A549 (cell line): Measurements from ENCODE around the gene HLA-DPA1. TPM values are rescaled to one million over a fixed set of nuclear protein-coding genes. Genes with fewer than 3 reads are reported as not detected.

Experiments used
- ATAC-seq, 2 experiments: fragments of 200-7000 bp in 1 of 2; fragments of >200 bp in 1 of 2; cut with Nextera tagmentation in 1 of 2; cut with Tn5 transposase in 1 of 2; 3 replicates each; pipeline versions ENCODE4 v1.8.0 to v1.9.1; 2018 to 2020; ENCODE audit warnings: mild to moderate bottlenecking in 1 of 2, moderate library complexity in 1 of 2
- CTCF ChIA-PET: fragments of 300-600 bp; sonication (Branson Sonifier 250); formaldehyde crosslinking; extraction: SDS; loops from one replicate; lab custom pipeline; 2021; ENCODE audit warnings: antibody characterized with exemption, inconsistent platforms; lab: Yijun Ruan, JAX
- POLR2A ChIA-PET: fragments of 350-600 bp; formaldehyde crosslinking; extraction: SDS; loops from one replicate; lab custom pipeline; 2021; ENCODE audit warnings: antibody characterized with exemption, inconsistent platforms; lab: Yijun Ruan, JAX
- DNase-seq, 2 experiments: peaks; one replicate each; pipeline versions ENCODE4 v3.0.0 to v3.0.0-alpha.2; 2011 to 2016; ENCODE audit warnings: low read depth in 1 of 2, low spot score in 1 of 2
- FAIRE-seq: peaks from 2 replicates; lab custom pipeline; 2011; peaks lifted over from hg19 to GRCh38; lab: Jason Lieb, UNC
- H3K27ac ChIP-seq, 2 experiments: fragments of >200 bp; sonication (Bioruptor Twin); formaldehyde crosslinking; 3 replicates each; pipeline ENCODE4 v1.5.1; 2016 to 2017
- H3K4me1 ChIP-seq: fragments of >200 bp; sonication (Bioruptor Twin); formaldehyde crosslinking; 3 replicates; pipeline ENCODE4 v1.6.1; 2016
- H3K4me2 ChIP-seq: fragments of >200 bp; sonication (Bioruptor Twin); formaldehyde crosslinking; 3 replicates; pipeline ENCODE4 v1.6.1; 2016
- H3K4me3 ChIP-seq: fragments of >200 bp; sonication (Bioruptor Twin); formaldehyde crosslinking; 3 replicates; pipeline ENCODE4 v1.5.1; 2016
- H3K9me3 ChIP-seq: fragments of >200 bp; sonication (Bioruptor Twin); formaldehyde crosslinking; 3 replicates; pipeline ENCODE4 v1.6.1; 2016
- CBX2 ChIP-seq: fragments of 200-600 bp; sonication (generic); IDR thresholded peaks from 2 replicates; pipeline ENCODE4 v1.6.1; 2016; ENCODE audit warnings: low read depth, mild to moderate bottlenecking, borderline replicate concordance
- CEBPB ChIP-seq, 2 experiments: fragments of >200 bp in 1 of 2; sonication (Bioruptor Twin) in 1 of 2; formaldehyde crosslinking in 1 of 2; IDR thresholded peaks; 2 replicates each; pipeline ENCODE4 v1.6.1; 2012 to 2016
- EHF ChIP-seq: fragments of 250-450 bp; sonication (Bioruptor Pico); IDR thresholded peaks from 2 replicates; pipeline ENCODE4 v1.5.0; 2020; ENCODE audit warnings: mild to moderate bottlenecking
- EP300 ChIP-seq, 2 experiments: fragments of >200 bp; sonication (Bioruptor Twin); formaldehyde crosslinking; IDR thresholded peaks; 2 replicates in 1 of 2; 3 replicates in 1 of 2; pipeline ENCODE4 v1.6.1; 2016 to 2017
- ESRRA ChIP-seq: fragments of 150-350 bp; IDR thresholded peaks from 2 replicates; pipeline ENCODE4 v1.6.1; 2014; ENCODE audit warnings: mild to moderate bottlenecking, low read length, borderline replicate concordance
- FOSB ChIP-seq: fragments of 250-450 bp; sonication (Bioruptor Pico); IDR thresholded peaks from 2 replicates; pipeline ENCODE4 v1.5.0; 2020; ENCODE audit warnings: mild to moderate bottlenecking, moderate library complexity
- HEYL ChIP-seq: fragments of 250-450 bp; sonication (Bioruptor Pico); IDR thresholded peaks from 2 replicates; pipeline ENCODE4 v1.8.0; 2021; ENCODE audit warnings: mild to moderate bottlenecking, moderate library complexity
- HOXA7 ChIP-seq: fragments of 250-450 bp; sonication (Bioruptor Pico); IDR thresholded peaks from 2 replicates; pipeline ENCODE4 v1.5.0; 2020; ENCODE audit warnings: mild to moderate bottlenecking, moderate library complexity
- JUN ChIP-seq, 2 experiments: fragments of >200 bp; sonication (Bioruptor Twin); formaldehyde crosslinking; IDR thresholded peaks; 2 replicates in 1 of 2; 3 replicates in 1 of 2; pipeline ENCODE4 v1.6.1; 2016 to 2017
- JUNB ChIP-seq: fragments of >200 bp; sonication (Bioruptor Twin); formaldehyde crosslinking; IDR thresholded peaks from 2 replicates; pipeline ENCODE4 v1.6.1; 2016
- KDM1A ChIP-seq: fragments of 200-600 bp; sonication (generic); IDR thresholded peaks from 2 replicates; pipeline ENCODE4 v1.6.1; 2016; ENCODE audit warnings: low read depth, mild to moderate bottlenecking
- MAFK ChIP-seq: fragments of 450-650 bp; IDR thresholded peaks from 2 replicates; pipeline ENCODE4 v1.6.1; 2014; ENCODE audit not compliant: partially characterized antibody
- MAZ ChIP-seq: fragments of 150-350 bp; IDR thresholded peaks from 2 replicates; pipeline ENCODE4 v1.6.1; 2014; ENCODE audit warnings: antibody characterized with exemption, low read depth, low read length, borderline replicate concordance
- MYC ChIP-seq: IDR thresholded peaks from 2 replicates; pipeline ENCODE4 v1.6.1; 2012; ENCODE audit warnings: mild to moderate bottlenecking, inconsistent platforms, low read length, improper control_type of control experiment, borderline replicate concordance
- NPAS2 ChIP-seq: fragments of 250-450 bp; sonication (Bioruptor Pico); IDR thresholded peaks from 2 replicates; pipeline ENCODE4 v1.8.0; 2022; ENCODE audit warnings: mild to moderate bottlenecking, moderate library complexity, borderline replicate concordance
- PHF8 ChIP-seq: fragments of 200-600 bp; sonication (generic); IDR thresholded peaks from 2 replicates; pipeline ENCODE4 v1.6.1; 2016; ENCODE audit warnings: low read depth, mild to moderate bottlenecking, antibody characterized with exemption, moderate library complexity, borderline replicate concordance
- POLR2AphosphoS2 ChIP-seq: conservative IDR thresholded peaks from 2 replicates; pipeline ENCODE4 v1.6.1; 2012; ENCODE audit warnings: low read length, improper control_type of control experiment, inconsistent platforms
- RAD21 ChIP-seq, 2 experiments: fragments of >200 bp in 1 of 2; sonication (Bioruptor Twin) in 1 of 2; formaldehyde crosslinking in 1 of 2; IDR thresholded peaks in 1 of 2; conservative IDR thresholded peaks in 1 of 2; 2 replicates in 1 of 2; 3 replicates in 1 of 2; pipeline ENCODE4 v1.6.1; 2012 to 2018; ENCODE audit warnings: inconsistent platforms in 1 of 2
- RARB ChIP-seq: fragments of 250-450 bp; sonication (Bioruptor Pico); IDR thresholded peaks from 2 replicates; pipeline ENCODE4 v1.8.0; 2021; ENCODE audit warnings: mild to moderate bottlenecking, moderate library complexity
- RFX5 ChIP-seq: fragments of 450-650 bp; IDR thresholded peaks from 2 replicates; pipeline ENCODE4 v1.7.1; 2014; ENCODE audit warnings: antibody characterized with exemption, mild to moderate bottlenecking, moderate library complexity
- SMC3 ChIP-seq: fragments of >200 bp; sonication (Bioruptor Twin); formaldehyde crosslinking; IDR thresholded peaks from 3 replicates; pipeline ENCODE4 v1.6.1; 2018; ENCODE audit warnings: inconsistent platforms
- SREBF2 ChIP-seq: fragments of 450-650 bp; IDR thresholded peaks from 2 replicates; pipeline ENCODE4 v1.6.1; 2014; ENCODE audit warnings: mild to moderate bottlenecking, moderate library complexity
- TP53 ChIP-seq: fragments of 250-450 bp; sonication (Bioruptor Pico); IDR thresholded peaks from 2 replicates; pipeline ENCODE4 v1.5.0; 2021; ENCODE audit warnings: mild to moderate bottlenecking, moderate library complexity
- ZFP36 ChIP-seq: fragments of 450-650 bp; IDR thresholded peaks from 2 replicates; pipeline ENCODE4 v1.6.1; 2014; ENCODE audit warnings: borderline replicate concordance; ENCODE audit not compliant: partially characterized antibody
- WGBS: methylation state at CpG from one replicate; pipeline ENCODE4 v1.1.6; 2017; ENCODE audit errors: missing lambda C conversion rate; 5-methylcytosine and 5-hydroxymethylcytosine counted together
- polyA plus RNA-seq, 4 experiments: library from polyadenylated mRNA; depleted of rRNA in 3 of 4; stranded (reverse); fragments of >200 nt; fragmentation: RNase III in 1 of 4; extraction: RNeasy Plus Mini Kit Qiagen cat#74134 plus additional on column Dnase treatment in 1 of 4; gene quantifications; 2 replicates in 3 of 4; 3 replicates in 1 of 4; pipeline ENCODE4 v1.2.3, GENCODE V29; 2011 to 2017
- TF ChIP-seq, protein P1 (sequence below): fragments of 200-600 bp; sonication (generic); IDR thresholded peaks from 2 replicates; pipeline ENCODE4 v1.6.1; 2016; ENCODE audit warnings: antibody characterized with exemption, mild to moderate bottlenecking, moderate library complexity
- TF ChIP-seq, protein P2 (sequence below): IDR thresholded peaks from 2 replicates; pipeline ENCODE4 v1.6.1; 2012; ENCODE audit warnings: low read depth, borderline replicate concordance
- TF ChIP-seq, protein P3 (sequence below): IDR thresholded peaks from 2 replicates; pipeline ENCODE4 v1.6.1; 2012
- TF ChIP-seq, protein P4 (sequence below): fragments of >200 bp; sonication (Bioruptor Twin); formaldehyde crosslinking; IDR thresholded peaks from 2 replicates; pipeline ENCODE4 v1.6.1; 2016
- TF ChIP-seq, protein P5 (sequence below): fragments of >200 bp; sonication (Bioruptor Twin); formaldehyde crosslinking; IDR thresholded peaks from 3 replicates; pipeline ENCODE4 v1.5.1; 2016

The HLA-DPA1 gene
- polyA plus RNA-seq, 2 of the 4 experiments (the other 2 are of a cell fraction), result 0.09 TPM; not detected in 1

DNA sequence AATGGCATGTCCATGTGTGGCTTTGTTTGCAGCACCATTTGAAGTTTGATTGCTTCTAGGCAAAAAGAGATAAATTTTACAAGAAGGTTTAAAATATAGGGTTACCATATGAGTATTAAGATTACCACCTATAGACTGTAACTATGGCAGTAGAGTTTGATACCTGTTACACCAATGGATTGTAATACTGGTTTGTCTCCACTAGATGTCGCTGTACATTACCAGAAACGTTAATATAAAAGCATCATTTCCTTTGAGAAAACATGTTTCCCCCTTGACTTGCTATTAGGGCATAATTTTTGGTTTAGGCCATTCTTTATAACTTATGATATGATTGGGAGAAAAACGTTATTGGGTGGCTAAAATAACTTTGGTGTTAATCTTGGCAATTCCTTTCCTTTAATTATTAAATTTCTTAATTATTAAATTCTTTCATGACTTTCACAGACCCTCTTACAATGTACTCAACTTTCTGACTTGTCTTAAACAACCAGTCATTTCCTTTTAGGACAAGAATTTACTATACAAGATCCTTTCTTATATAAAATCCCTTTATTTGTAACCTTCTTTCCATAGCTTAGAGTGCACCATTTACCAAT is 45.2 kb upstream of the HLA-DPA1 start:
- FAIRE-seq, result peak; percentile 46
- H3K4me3 ChIP-seq, result no peak overlapping the region

DNA sequence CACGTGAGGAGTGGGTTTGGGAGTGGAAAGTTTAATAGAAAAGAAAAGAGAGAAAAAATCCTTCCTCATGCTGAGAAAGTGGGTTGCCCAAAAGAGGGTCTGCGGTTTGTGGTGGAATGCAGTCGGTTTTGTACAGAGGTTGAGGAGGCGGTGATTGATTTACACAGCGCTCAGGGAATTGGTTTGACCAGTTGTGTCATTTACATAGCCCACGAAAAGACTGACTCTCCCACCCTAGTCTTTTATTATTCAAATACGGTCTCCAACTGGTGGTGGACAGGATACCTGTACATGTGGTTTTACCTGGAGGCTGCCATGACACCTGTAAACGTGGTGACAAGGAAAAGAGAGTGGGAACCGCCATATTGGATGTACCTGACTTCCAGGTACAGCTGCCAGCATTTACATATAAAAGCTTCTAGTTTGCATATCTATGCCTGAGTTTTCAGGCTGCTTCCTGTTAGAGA is 44.4 kb upstream of the HLA-DPA1 start:
- Histone ChIP-seq H3K4me1 (no peaks in the 10 kb centered on the region), H3K27ac (no peak overlapping the region), H3K4me3 (no peak overlapping the region)
- POLR2A ChIA-PET, result no interaction called here
- no peak for ATAC-seq
- CTCF ChIA-PET, result interaction anchor here (0.8 to 4.6 kb wide), 9 partner anchors 18 to 132 kb away, joined by 3 to 27 read pairs (median 5); no protein-coding TSS in a partner anchor
- TF ChIP-seq JUN (IDR thresholded peaks at IDR 0.05) (no peak), ESRRA (no peak), CBX2 (no peak), JUNB (no peak), EHF (CRISPR knock-in tag) (no peak), MYC (no peak), PHF8 (no peak), HEYL (CRISPR knock-in tag) (no peak), TP53 (CRISPR knock-in tag) (no peak), SMC3 (no peak), NPAS2 (CRISPR knock-in tag) (no peak), MAZ (no peak), HOXA7 (CRISPR knock-in tag) (no peak), ZFP36 (no peak), EP300 (IDR thresholded peaks at IDR 0.05) (no peak), FOSB (CRISPR knock-in tag) (no peak)
- TF ChIP-seq, protein P1, sequence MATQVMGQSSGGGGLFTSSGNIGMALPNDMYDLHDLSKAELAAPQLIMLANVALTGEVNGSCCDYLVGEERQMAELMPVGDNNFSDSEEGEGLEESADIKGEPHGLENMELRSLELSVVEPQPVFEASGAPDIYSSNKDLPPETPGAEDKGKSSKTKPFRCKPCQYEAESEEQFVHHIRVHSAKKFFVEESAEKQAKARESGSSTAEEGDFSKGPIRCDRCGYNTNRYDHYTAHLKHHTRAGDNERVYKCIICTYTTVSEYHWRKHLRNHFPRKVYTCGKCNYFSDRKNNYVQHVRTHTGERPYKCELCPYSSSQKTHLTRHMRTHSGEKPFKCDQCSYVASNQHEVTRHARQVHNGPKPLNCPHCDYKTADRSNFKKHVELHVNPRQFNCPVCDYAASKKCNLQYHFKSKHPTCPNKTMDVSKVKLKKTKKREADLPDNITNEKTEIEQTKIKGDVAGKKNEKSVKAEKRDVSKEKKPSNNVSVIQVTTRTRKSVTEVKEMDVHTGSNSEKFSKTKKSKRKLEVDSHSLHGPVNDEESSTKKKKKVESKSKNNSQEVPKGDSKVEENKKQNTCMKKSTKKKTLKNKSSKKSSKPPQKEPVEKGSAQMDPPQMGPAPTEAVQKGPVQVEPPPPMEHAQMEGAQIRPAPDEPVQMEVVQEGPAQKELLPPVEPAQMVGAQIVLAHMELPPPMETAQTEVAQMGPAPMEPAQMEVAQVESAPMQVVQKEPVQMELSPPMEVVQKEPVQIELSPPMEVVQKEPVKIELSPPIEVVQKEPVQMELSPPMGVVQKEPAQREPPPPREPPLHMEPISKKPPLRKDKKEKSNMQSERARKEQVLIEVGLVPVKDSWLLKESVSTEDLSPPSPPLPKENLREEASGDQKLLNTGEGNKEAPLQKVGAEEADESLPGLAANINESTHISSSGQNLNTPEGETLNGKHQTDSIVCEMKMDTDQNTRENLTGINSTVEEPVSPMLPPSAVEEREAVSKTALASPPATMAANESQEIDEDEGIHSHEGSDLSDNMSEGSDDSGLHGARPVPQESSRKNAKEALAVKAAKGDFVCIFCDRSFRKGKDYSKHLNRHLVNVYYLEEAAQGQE, result no peak
- TF ChIP-seq, protein P2, sequence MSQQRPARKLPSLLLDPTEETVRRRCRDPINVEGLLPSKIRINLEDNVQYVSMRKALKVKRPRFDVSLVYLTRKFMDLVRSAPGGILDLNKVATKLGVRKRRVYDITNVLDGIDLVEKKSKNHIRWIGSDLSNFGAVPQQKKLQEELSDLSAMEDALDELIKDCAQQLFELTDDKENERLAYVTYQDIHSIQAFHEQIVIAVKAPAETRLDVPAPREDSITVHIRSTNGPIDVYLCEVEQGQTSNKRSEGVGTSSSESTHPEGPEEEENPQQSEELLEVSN, result no peak
- TF ChIP-seq, protein P3, sequence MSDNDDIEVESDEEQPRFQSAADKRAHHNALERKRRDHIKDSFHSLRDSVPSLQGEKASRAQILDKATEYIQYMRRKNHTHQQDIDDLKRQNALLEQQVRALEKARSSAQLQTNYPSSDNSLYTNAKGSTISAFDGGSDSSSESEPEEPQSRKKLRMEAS, result no peak
- TF ChIP-seq, protein P4, sequence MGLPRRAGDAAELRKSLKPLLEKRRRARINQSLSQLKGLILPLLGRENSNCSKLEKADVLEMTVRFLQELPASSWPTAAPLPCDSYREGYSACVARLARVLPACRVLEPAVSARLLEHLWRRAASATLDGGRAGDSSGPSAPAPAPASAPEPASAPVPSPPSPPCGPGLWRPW, result no peak
- TF ChIP-seq, all 56 proteins: peak for 0
- Histone ChIP-seq H3K9me3 (no peaks in the 10 kb centered on the region), H3K4me2 (no peak overlapping the region)
- FAIRE-seq, result no peak
- WGBS, result 39% methylated on average over 9 of the region's 9 CpGs
- no peak for DNase-seq

More for the DNA sequence above, 45.2 kb upstream of the HLA-DPA1 start:
- 0% methylated on average over 3 of the region's 3 CpGs for WGBS
- ChIA-PET CTCF (interaction anchor here (0.6 to 4.6 kb wide), 17 partner anchors 9 to 128 kb away, joined by 3 to 27 read pairs (median 5); no protein-coding TSS in a partner anchor), POLR2A (no interaction called here)
- Histone ChIP-seq H3K9me3 (peaks cover 4% of the 10 kb centered on the region; the same call in 2 of the 3 replicates), H3K27ac (no peak overlapping the region), H3K4me2 (no peak overlapping the region), H3K4me1 (no peaks in the 10 kb centered on the region)
- ATAC-seq (peak in 1 of 2 experiments; percentile 47; a peak in 2 of 6 replicates), DNase-seq (peak in 1 of 2 experiments; percentile 46)
- TF ChIP-seq PHF8 (no peak), POLR2AphosphoS2 (no peak), KDM1A (no peak), RFX5 (no peak), SMC3 (peak; percentile 50), RAD21 (conservative IDR thresholded peaks at IDR 0.05 in 1 of 2, IDR thresholded peaks at IDR 0.05 in 1 of 2) (peak; percentile 40 to 46; a peak in 3 of 5 replicates), MAZ (no peak), SREBF2 (no peak), CEBPB (IDR thresholded peaks at IDR 0.05) (no peak), HOXA7 (CRISPR knock-in tag) (no peak), MAFK (no peak), RARB (CRISPR knock-in tag) (no peak)
- TF ChIP-seq, protein P3, result no peak
- TF ChIP-seq, protein P5, sequence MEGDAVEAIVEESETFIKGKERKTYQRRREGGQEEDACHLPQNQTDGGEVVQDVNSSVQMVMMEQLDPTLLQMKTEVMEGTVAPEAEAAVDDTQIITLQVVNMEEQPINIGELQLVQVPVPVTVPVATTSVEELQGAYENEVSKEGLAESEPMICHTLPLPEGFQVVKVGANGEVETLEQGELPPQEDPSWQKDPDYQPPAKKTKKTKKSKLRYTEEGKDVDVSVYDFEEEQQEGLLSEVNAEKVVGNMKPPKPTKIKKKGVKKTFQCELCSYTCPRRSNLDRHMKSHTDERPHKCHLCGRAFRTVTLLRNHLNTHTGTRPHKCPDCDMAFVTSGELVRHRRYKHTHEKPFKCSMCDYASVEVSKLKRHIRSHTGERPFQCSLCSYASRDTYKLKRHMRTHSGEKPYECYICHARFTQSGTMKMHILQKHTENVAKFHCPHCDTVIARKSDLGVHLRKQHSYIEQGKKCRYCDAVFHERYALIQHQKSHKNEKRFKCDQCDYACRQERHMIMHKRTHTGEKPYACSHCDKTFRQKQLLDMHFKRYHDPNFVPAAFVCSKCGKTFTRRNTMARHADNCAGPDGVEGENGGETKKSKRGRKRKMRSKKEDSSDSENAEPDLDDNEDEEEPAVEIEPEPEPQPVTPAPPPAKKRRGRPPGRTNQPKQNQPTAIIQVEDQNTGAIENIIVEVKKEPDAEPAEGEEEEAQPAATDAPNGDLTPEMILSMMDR, result peak; percentile 61
